ENCODE measurements around the gene TGIF2.
"Not testable (repeated sequence)": the region's sequence is repeated elsewhere in the genome, so short reads cannot be mapped to it uniquely, and the experiment has no call there.

The TGIF2 gene

DNA sequence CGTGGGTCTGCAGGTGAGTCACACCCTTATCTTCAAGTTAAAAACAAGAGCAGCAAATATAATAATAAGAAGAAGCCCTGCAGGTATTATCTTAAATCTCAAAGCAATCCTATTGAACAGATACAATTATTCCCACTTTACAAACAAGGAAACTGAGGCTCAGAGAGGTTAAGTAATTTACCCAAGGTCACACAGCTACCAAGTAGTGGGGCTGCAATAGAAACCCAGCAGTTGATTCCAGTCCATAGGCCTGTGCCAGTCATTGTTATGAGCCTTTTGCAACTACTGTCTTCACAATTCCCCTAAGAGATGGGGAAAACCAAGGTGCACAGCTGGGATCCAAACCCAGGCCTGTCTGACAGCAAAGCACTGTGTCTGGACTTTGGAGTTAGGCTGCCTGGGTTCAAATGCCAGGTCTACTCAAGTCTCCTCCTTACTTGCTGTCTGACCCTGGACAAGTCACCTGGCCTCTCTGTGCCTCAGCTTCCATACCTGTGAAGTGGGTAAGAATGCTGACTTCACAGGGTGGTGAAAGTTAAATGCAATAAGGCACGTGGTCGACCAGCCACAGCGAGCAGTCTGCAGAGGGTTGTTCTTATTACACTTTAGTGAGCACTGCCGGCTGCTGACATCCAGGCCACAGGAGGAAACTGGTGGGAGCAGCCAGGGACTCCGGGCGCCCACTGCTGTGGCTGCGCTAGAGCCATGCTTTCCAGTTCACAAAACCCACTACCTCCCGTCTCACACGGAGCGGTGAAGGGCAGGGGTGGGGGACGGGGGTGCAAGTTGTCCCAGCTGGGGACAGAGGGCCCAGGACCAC, 26.0 kb upstream of the TGIF2 start:
- no peak for DNase-seq (ENCODE audit: low read depth, low spot score)

- DNase-seq (ENCODE audit: low read depth, low spot score), result no peak
Measured at GRCh38 chr20:36548006-36548315, 25.4 kb upstream of the TGIF2 start.

GRCh38 chr20:36548704-36549627, 24.4 kb upstream of the TGIF2 start:
- DNase-seq (ENCODE audit: low read depth, low spot score), result no peak

DNA sequence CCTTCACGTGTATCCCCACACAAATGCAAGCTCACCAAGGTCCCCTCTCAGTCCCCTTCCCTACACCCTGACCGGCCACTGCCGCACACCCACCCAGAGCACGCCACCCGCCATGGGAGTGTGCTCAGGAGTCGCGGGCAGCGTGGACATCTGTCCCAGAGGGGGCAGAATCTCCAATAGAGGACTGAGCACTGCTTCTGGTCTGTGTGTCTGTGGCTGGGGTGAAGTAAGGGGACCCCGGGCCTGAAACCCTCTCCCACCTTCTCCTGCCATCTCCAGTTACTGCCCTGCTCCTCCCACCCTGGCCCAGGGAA, 23.8 kb upstream of the TGIF2 start:
- no peak for DNase-seq (ENCODE audit: low read depth, low spot score)

GRCh38 chr20:36549942-36550789, 23.2 kb upstream of the TGIF2 start:
- DNase-seq (ENCODE audit: low read depth, low spot score), result no peak

DNA sequence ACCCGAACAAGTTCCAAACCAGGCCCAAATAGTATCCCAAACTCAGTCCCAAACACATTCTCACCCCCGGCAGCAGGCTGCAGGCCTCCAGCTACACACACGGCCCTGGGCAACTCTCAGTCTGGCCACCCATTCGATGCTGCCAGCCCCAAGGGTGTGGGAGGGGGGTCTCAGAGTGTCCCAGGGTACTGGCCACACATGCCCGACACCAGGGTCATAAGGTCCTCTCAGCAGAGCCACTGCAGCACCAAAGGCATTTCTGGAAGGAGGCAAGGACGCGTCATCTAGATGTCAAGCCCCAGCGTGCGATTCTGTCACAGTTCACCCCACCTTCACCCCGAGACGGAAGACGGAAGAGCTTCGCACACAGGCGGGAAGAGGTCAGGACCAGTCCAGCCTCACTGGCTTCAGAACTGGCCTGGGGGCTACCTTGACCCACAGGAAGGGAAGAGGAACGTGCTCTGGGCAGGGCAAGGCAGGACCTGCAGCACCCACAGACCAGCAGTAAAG, 22.6 kb upstream of the TGIF2 start:
- DNase-seq (ENCODE audit: low read depth, low spot score), result no peak

- DNase-seq (ENCODE audit: low read depth, low spot score), result no peak
Measured at GRCh38 chr20:36555248-36555647, 18.1 kb upstream of the TGIF2 start.

DNA sequence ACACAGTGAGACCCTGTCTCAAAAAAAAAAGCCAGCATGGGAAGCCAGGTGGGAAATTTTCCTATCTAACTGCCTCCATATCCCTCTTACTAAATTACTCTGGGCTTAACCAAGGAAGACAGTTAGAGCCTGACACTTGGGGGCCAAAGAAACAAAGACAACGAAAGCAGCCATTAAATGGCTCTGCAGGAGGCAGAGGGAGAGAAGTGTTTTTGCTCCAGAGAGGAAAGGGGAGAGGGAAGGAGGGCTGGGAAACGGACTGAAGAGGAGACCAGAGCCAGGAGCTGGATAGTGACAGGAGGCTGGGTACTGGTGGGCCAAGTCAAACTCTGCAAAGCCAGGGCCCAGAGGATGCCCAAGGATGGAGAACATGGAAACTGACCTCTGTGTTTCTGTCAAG, 10.7 kb upstream of the TGIF2 start:
- DNase-seq (ENCODE audit: low read depth, low spot score), result no peak

GRCh38 chr20:36563374-36563773, 10.0 kb upstream of the TGIF2 start:
- no peak for DNase-seq (ENCODE audit: low read depth, low spot score)

GRCh38 chr20:36564078-36564725, 9.2 kb upstream of the TGIF2 start:
- not testable (repeated sequence) for DNase-seq (ENCODE audit: low read depth, low spot score)

DNA sequence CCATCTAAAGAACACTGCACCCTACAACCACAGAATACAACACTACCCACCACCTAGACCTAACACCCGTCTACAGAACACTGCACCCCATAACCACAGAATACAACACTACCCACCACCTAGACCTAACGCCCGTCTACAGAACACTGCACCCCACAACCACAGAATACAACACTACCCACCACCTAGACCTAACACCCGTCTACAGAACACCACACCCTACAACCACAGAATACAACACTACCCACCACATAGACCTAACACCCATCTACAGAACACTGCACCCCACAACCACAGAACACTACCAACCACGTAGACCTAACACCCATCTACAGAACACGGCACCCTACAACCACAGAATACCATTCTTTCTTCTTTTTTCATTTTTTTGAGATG, 8.7 kb upstream of the TGIF2 start:
- DNase-seq (ENCODE audit: low read depth, low spot score), result not testable (repeated sequence)

- no peak for DNase-seq (ENCODE audit: low read depth, low spot score)
Measured at GRCh38 chr20:36565520-36565919, 7.9 kb upstream of the TGIF2 start.

- DNase-seq (ENCODE audit: low read depth, low spot score), result no peak
Measured at GRCh38 chr20:36569847-36570429, 3.5 kb upstream of the TGIF2 start.

DNA sequence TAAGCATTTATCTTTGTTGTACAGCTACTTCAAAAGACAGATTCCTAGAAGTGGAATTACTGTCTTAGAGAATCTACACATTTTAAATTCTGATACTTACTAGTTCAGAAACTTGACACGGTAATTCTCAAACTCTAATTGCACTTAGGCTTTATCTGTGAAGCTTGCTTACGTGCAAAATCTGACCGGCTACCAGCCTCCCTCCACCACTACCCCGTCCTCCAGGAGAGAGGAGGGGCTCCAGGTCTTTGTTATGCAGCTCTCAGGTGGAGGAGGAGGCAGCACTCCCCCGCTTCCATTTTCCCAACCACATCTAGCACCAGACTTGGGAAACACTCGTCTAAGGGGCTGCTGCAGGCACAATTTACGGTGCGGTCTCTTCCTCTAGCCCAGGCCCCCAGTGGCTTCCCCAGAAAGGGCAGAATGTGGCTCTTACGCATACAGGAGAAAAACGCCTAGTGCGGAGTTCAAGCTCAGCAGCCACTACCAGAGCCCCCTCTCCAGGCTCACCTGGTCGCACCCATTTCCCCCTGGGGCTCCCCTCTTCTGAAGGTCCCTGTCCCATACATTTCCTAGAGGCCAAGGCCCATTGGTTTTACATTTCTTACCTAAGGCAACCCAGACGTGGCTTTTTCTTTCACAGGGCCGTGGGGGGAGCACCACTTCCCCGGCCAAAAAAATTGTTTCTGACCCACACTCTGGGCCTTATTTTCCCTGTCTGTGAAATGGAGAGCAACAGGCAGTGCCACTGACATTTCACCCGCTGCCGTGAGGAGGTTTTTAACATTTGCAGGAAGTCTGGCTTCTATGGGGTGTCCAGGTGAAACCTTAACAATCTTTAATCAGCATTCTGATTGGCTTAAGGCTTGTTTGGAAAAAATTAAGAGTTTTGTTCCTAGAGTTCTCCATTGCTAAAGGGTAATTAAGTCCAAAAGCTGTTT, 1.6 kb upstream of the TGIF2 start:
- no peak for DNase-seq (ENCODE audit: low read depth, low spot score)

GRCh38 chr20:36572701-36573102, 695 bp upstream of the TGIF2 start:
- DNase-seq (ENCODE audit: low read depth, low spot score), result no peak

- no peak for DNase-seq (ENCODE audit: low read depth, low spot score)
Measured at GRCh38 chr20:36573798-36574365, 485 bp downstream of the TGIF2 start.

- no peak for DNase-seq (ENCODE audit: low read depth, low spot score)
Measured at GRCh38 chr20:36574366-36575135, 1.2 kb downstream of the TGIF2 start.

DNA sequence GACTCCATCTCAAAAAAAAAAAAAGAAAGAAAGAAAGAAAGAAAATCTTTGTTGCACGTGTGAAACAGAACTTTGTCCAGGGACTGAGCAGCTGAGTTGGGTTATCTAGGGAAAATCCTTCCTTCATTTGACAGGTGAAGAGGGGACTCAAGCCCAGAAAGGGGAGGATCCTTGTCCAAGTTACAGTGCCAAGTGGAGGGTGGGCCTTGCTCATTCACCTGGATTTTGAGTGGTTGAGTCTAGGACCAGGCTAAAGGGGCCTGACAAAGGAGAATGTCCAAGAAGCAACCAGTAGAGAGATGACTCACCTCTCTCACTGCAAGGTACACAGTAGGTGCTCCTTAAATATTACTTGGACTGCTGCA, 2.7 kb downstream of the TGIF2 start:
- no peak for DNase-seq (ENCODE audit: low read depth, low spot score)
